Measurements from ENCODE around the gene MAFF.

Gene MAFF

GRCh38 chr22:38262051-38262795 is 60.4 kb downstream of the MAFF start:
- no peak overlapping the region for H3K4me3 ChIP-seq (ENCODE audit: low read depth, low read length)
- TF ChIP-seq, protein P1, sequence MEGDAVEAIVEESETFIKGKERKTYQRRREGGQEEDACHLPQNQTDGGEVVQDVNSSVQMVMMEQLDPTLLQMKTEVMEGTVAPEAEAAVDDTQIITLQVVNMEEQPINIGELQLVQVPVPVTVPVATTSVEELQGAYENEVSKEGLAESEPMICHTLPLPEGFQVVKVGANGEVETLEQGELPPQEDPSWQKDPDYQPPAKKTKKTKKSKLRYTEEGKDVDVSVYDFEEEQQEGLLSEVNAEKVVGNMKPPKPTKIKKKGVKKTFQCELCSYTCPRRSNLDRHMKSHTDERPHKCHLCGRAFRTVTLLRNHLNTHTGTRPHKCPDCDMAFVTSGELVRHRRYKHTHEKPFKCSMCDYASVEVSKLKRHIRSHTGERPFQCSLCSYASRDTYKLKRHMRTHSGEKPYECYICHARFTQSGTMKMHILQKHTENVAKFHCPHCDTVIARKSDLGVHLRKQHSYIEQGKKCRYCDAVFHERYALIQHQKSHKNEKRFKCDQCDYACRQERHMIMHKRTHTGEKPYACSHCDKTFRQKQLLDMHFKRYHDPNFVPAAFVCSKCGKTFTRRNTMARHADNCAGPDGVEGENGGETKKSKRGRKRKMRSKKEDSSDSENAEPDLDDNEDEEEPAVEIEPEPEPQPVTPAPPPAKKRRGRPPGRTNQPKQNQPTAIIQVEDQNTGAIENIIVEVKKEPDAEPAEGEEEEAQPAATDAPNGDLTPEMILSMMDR (IDR thresholded peaks at IDR 0.05; ENCODE audit: low read depth, low read length): peak; percentile 37; the same call in 1 of the 2 replicates

DNA sequence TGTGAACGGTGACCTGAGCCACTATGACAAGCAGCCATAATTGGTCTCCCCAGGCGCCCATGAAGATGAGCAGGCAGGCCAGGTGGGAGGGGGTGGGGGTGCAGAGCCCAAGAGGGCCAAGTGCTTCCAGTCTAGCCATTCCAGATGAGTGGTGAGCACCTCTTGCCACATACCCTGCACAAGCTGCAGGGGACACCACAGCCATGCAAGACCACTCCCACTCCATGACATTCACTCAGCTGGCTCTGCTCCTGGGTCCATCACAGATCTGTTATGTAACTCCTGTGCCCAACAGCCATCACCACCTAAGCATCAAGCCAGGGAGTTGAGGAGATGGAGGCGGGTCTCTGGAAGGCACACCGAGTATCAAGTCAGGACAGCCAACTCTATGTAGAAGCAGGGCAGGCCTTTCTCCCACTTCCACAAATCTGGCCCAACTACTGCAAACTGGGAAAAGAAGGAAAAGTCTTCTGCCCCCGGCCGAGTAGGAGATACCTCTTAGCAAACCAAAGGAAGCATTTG is 62.6 kb downstream of the MAFF start:
- TF ChIP-seq, protein P1 (IDR thresholded peaks at IDR 0.05; ENCODE audit: low read depth, low read length): no peak
- H3K4me3 ChIP-seq (ENCODE audit: low read depth, low read length): no peak overlapping the region
